Left ventricle myocardium inferior (tissue), 1 donor: ENCODE data around the gene MCAM. TPM values are rescaled to one million over a fixed set of nuclear protein-coding genes. Genes with fewer than 3 reads are reported as not detected.

Experiments
- DNase-seq: peaks from one replicate; pipeline ENCODE4 v3.0.0-alpha.2; 2020
- H3K27ac ChIP-seq: fragments of 200-600 bp; replicated peaks from 2 replicates; pipeline ENCODE4 v1.8.0; 2021
- H3K27me3 ChIP-seq: fragments of 200-600 bp; 2 replicates; pipeline ENCODE4 v1.8.0; 2021; ENCODE audit warnings: low read depth
- H3K36me3 ChIP-seq: fragments of 200-600 bp; 2 replicates; pipeline ENCODE4 v1.8.0; 2021
- H3K4me1 ChIP-seq: fragments of 200-600 bp; 2 replicates; pipeline ENCODE4 v1.8.0; 2021
- H3K4me3 ChIP-seq: fragments of 200-600 bp; 2 replicates; pipeline ENCODE4 v1.8.0; 2021; ENCODE audit warnings: mild to moderate bottlenecking, moderate library complexity
- H3K9me3 ChIP-seq: fragments of 200-600 bp; replicated peaks from 2 replicates; pipeline ENCODE4 v1.8.0; 2021
- CTCF ChIP-seq: fragments of 200-600 bp; IDR thresholded peaks from 2 replicates; pipeline ENCODE4 v1.8.0; 2021; ENCODE audit warnings: antibody characterized with exemption, mild to moderate bottlenecking, borderline replicate concordance
- intact Hi-C: fragments of 100-400 bp; cut with micrococcal nuclease; formaldehyde crosslinking; loops from one replicate; pipeline ENCODE4 v1.11.0; 2022
- total RNA-seq: library from RNA; stranded (reverse); fragmentation: NEBNext Ultra II Directional; extraction: Animal tissue kit (Norgen Biotek cat#: 25700); gene quantifications from one replicate; pipeline ENCODE4 v1.2.1, GENCODE V29; 2021
- donor health status: DM: no; HTN: yes; CAD: no; lungs with severe emphysema.

The MCAM gene
- total RNA-seq, 1 donor from 2014 or later, result 59.2 TPM

GRCh38 chr11:119267645-119268044, 49.3 kb downstream of the MCAM start:
- Histone ChIP-seq H3K4me3 (no peak overlapping the region), H3K27me3 (no peaks in the 10 kb centered on the region), H3K9me3 (no peaks in the 10 kb centered on the region), H3K36me3 (peaks cover under 1% of the 10 kb centered on the region), H3K4me1 (peaks cover 19% of the 10 kb centered on the region), H3K27ac (no peak overlapping the region)
- DNase-seq, result no peak
- TF ChIP-seq CTCF, result no peak
- intact Hi-C loops, result no loop called here

GRCh38 chr11:119266517-119267255, 50.2 kb downstream of the MCAM start:
- TF ChIP-seq CTCF, result no peak
- DNase-seq, result no peak
- Histone ChIP-seq H3K9me3 (no peaks in the 10 kb centered on the region), H3K4me3 (no peak overlapping the region), H3K27ac (no peak overlapping the region), H3K27me3 (no peaks in the 10 kb centered on the region), H3K4me1 (peaks cover 28% of the 10 kb centered on the region), H3K36me3 (no peaks in the 10 kb centered on the region)
- intact Hi-C loops, result no loop called here

GRCh38 chr11:119266063-119266462, 50.9 kb downstream of the MCAM start:
- DNase-seq, result no peak
- intact Hi-C loops, result no loop called here
- Histone ChIP-seq H3K4me1 (peaks cover 29% of the 10 kb centered on the region), H3K9me3 (no peaks in the 10 kb centered on the region), H3K36me3 (no peaks in the 10 kb centered on the region), H3K27me3 (no peaks in the 10 kb centered on the region), H3K4me3 (no peak overlapping the region), H3K27ac (no peak overlapping the region)
- no peak for TF ChIP-seq CTCF

GRCh38 chr11:119263352-119263940, 53.5 kb downstream of the MCAM start:
- intact Hi-C loops, result no loop called here
- Histone ChIP-seq H3K4me3 (peak overlapping the region; percentile 11), H3K27me3 (no peaks in the 10 kb centered on the region), H3K27ac (peak overlapping the region; percentile 70), H3K9me3 (no peaks in the 10 kb centered on the region), H3K36me3 (no peaks in the 10 kb centered on the region), H3K4me1 (peaks cover 29% of the 10 kb centered on the region)
- no peak for TF ChIP-seq CTCF
- DNase-seq, result no peak

- intact Hi-C loops, result no loop called here
- TF ChIP-seq CTCF, result peak; percentile 27
- peak overlapping the region; percentile 70 for H3K27ac ChIP-seq
- H3K36me3 ChIP-seq, result no peaks in the 10 kb centered on the region
- no peak overlapping the region for H3K4me3 ChIP-seq
- no peaks in the 10 kb centered on the region for H3K9me3 ChIP-seq
- DNase-seq, result no peak
- H3K27me3 ChIP-seq, result no peaks in the 10 kb centered on the region
- peaks cover 29% of the 10 kb centered on the region for H3K4me1 ChIP-seq
These were observed 54.1 kb downstream of the MCAM start for GRCh38 chr11:119262668-119263351.
